T-helper 2 cell treated with Interferon-gamma antibody and Interleukin-4, amounts not matched to agents 100 ng/mL and 5 ng/mL, for 36 hours (primary cell): ENCODE data around the gene LRRC36. TPM values are rescaled to one million over a fixed set of nuclear protein-coding genes. Genes with fewer than 3 reads are reported as not detected.

Source experiments
- intact Hi-C: fragments of 100-400 bp; cut with micrococcal nuclease; formaldehyde crosslinking; loops from one replicate; pipeline ENCODE4 v1.15.1; 2023
- total RNA-seq: library from RNA; stranded (reverse); gene quantifications from 2 replicates; pipeline ENCODE4 v1.2.3, GENCODE V29; 2022

The LRRC36 gene
- total RNA-seq, 1 donor from 2014 or later = not detected

- intact Hi-C loops = no loop called here
These were observed 62.0 kb downstream of the LRRC36 start for GRCh38 chr16:67388591-67388990.

- intact Hi-C loops = no loop called here
These were observed 63.5 kb downstream of the LRRC36 start for GRCh38 chr16:67389911-67390815.

- intact Hi-C loops = no loop called here
These were observed 64.3 kb downstream of the LRRC36 start for GRCh38 chr16:67390816-67391423.

- intact Hi-C loops = no loop called here
These were observed 65.0 kb downstream of the LRRC36 start for GRCh38 chr16:67391424-67392300.

- intact Hi-C loops = no loop called here
These were observed 65.9 kb downstream of the LRRC36 start for GRCh38 chr16:67392301-67393059.

GRCh38 chr16:67393111-67393787, 66.6 kb downstream of the LRRC36 start, which contains the start of gene TPPP3:
Gene TPPP3 (minus strand): TSS chr16:67393498. CDS start chr16:67391111, 2,387 bp downstream.
- intact Hi-C loops = no loop called here

GRCh38 chr16:67393788-67394154, 67.2 kb downstream of the LRRC36 start:
- intact Hi-C loops = no loop called here

GRCh38 chr16:67394155-67395104, 67.8 kb downstream of the LRRC36 start:
- intact Hi-C loops = loop anchor here (5.0 kb wide), 1 partner anchor 132 kb away; no protein-coding TSS in a partner anchor

GRCh38 chr16:67395105-67395457, 68.5 kb downstream of the LRRC36 start:
- intact Hi-C loops = loop anchor here (5.0 kb wide), 1 partner anchor 133 kb away; no protein-coding TSS in a partner anchor

- intact Hi-C loops = loop anchor here (5.0 kb wide), 1 partner anchor 133 kb away; no protein-coding TSS in a partner anchor
These were observed 69.0 kb downstream of the LRRC36 start for GRCh38 chr16:67395458-67396158.

- intact Hi-C loops = loop anchor here (5.0 kb wide), 1 partner anchor 134 kb away; no protein-coding TSS in a partner anchor
These were observed 69.8 kb downstream of the LRRC36 start for GRCh38 chr16:67396159-67397035.

GRCh38 chr16:67397036-67397801, 70.6 kb downstream of the LRRC36 start:
- intact Hi-C loops = loop anchor here (5.0 kb wide), 1 partner anchor 135 kb away; no protein-coding TSS in a partner anchor

GRCh38 chr16:67397812-67398545, 71.4 kb downstream of the LRRC36 start:
- intact Hi-C loops = loop anchor here (5.0 kb wide), 1 partner anchor 136 kb away; no protein-coding TSS in a partner anchor

GRCh38 chr16:67398546-67399217, 72.1 kb downstream of the LRRC36 start:
- intact Hi-C loops = loop anchor here (5.0 kb wide), 1 partner anchor 136 kb away; no protein-coding TSS in a partner anchor

GRCh38 chr16:67399218-67399733, 72.7 kb downstream of the LRRC36 start:
- intact Hi-C loops = loop anchor here (5.0 kb wide), 1 partner anchor 137 kb away; no protein-coding TSS in a partner anchor
